H9 (cell line): ENCODE measurements around the gene CRYAB. TPM values are rescaled to one million over a fixed set of nuclear protein-coding genes. Genes with fewer than 3 reads are reported as not detected.

Experiments
- DNase-seq: peaks from one replicate; pipeline ENCODE4 v3.0.0-alpha.2; 2017
- H2AFZ ChIP-seq: one replicate; pipeline ENCODE4 v1.6.1; 2013; ENCODE audit warnings: mild to moderate bottlenecking, low read length, control low read depth, moderate library complexity
- H2AK5ac ChIP-seq: 2 replicates; pipeline ENCODE4 v1.6.1; 2013; ENCODE audit warnings: low read length, control low read depth, mixed read lengths; ENCODE audit not compliant: insufficient read length
- H2BK120ac ChIP-seq: one replicate; pipeline ENCODE4 v1.6.1; 2013; ENCODE audit warnings: low read depth, mild to moderate bottlenecking, low read length, control low read depth, inconsistent platforms; ENCODE audit not compliant: poor library complexity, severe bottlenecking
- H2BK12ac ChIP-seq: 2 replicates; pipeline ENCODE4 v1.6.1; 2013; ENCODE audit warnings: low read length, control low read depth, mixed read lengths, low read depth; ENCODE audit not compliant: insufficient read length
- H2BK15ac ChIP-seq: 2 replicates; pipeline ENCODE4 v1.6.1; 2013; ENCODE audit warnings: low read depth, low read length, control low read depth
- H2BK20ac ChIP-seq: one replicate; pipeline ENCODE4 v1.6.1; 2013; ENCODE audit warnings: low read depth, mild to moderate bottlenecking, low read length, control low read depth, inconsistent platforms; ENCODE audit not compliant: poor library complexity, severe bottlenecking
- H2BK5ac ChIP-seq: 2 replicates; pipeline ENCODE4 v1.6.1; 2013; ENCODE audit warnings: low read length, control low read depth, mixed read lengths; ENCODE audit not compliant: insufficient read length
- H3K14ac ChIP-seq: 2 replicates; pipeline ENCODE4 v1.6.1; 2013; ENCODE audit warnings: low read length, control low read depth; ENCODE audit not compliant: insufficient read depth
- H3K18ac ChIP-seq: 2 replicates; pipeline ENCODE4 v1.6.1; 2013; ENCODE audit warnings: low read depth, mild to moderate bottlenecking, mixed read lengths, low read length, control low read depth; ENCODE audit not compliant: insufficient read length
- H3K23ac ChIP-seq: 2 replicates; pipeline ENCODE4 v1.6.1; 2013; ENCODE audit warnings: low read length, control low read depth, mixed read lengths, low read depth; ENCODE audit not compliant: insufficient read length
- H3K23me2 ChIP-seq: 2 replicates; pipeline ENCODE4 v1.6.1; 2013; ENCODE audit warnings: low read depth, mild to moderate bottlenecking, mixed read lengths, low read length, control low read depth; ENCODE audit not compliant: insufficient read length, poor library complexity, severe bottlenecking
- H3K27ac ChIP-seq: 2 replicates; pipeline ENCODE4 v1.5.1; 2013; ENCODE audit warnings: low read length, control low read depth, mixed read lengths, low read depth; ENCODE audit not compliant: insufficient read length
- H3K27me3 ChIP-seq: 2 replicates; pipeline ENCODE4 v1.6.1; 2013; ENCODE audit warnings: low read length, control low read depth, inconsistent platforms; ENCODE audit not compliant: insufficient read depth
- H3K4ac ChIP-seq: 2 replicates; pipeline ENCODE4 v1.6.1; 2013; ENCODE audit warnings: low read depth, mild to moderate bottlenecking, control low read depth, inconsistent platforms, low read length, moderate library complexity
- H3K4me1 ChIP-seq: 2 replicates; pipeline ENCODE4 v1.6.1; 2013; ENCODE audit warnings: low read length, control low read depth, inconsistent platforms; ENCODE audit not compliant: insufficient read depth
- H3K4me2 ChIP-seq: 2 replicates; pipeline ENCODE4 v1.6.1; 2013; ENCODE audit warnings: low read length, control low read depth, mixed read lengths; ENCODE audit not compliant: insufficient read length, insufficient read depth
- H3K56ac ChIP-seq: 2 replicates; pipeline ENCODE4 v1.6.1; 2013; ENCODE audit warnings: low read depth, mild to moderate bottlenecking, mixed read lengths, low read length, control low read depth; ENCODE audit not compliant: insufficient read length
- H3K79me1 ChIP-seq: 2 replicates; pipeline ENCODE4 v1.6.1; 2013; ENCODE audit warnings: low read depth, mild to moderate bottlenecking, moderate library complexity, low read length, control low read depth, inconsistent platforms; ENCODE audit not compliant: insufficient read depth, poor library complexity, severe bottlenecking
- H3K79me2 ChIP-seq: 2 replicates; pipeline ENCODE4 v1.6.1; 2013; ENCODE audit warnings: low read length, control low read depth, inconsistent platforms; ENCODE audit not compliant: insufficient read depth
- H3K9ac ChIP-seq: 2 replicates; pipeline ENCODE4 v1.6.1; 2013; ENCODE audit warnings: low read length, control low read depth, mixed read lengths; ENCODE audit not compliant: insufficient read length; ENCODE audit errors: extremely low read depth
- H3K9me3 ChIP-seq: one replicate; pipeline ENCODE4 v1.6.1; 2013; ENCODE audit warnings: low read depth, low read length, inconsistent platforms; ENCODE audit not compliant: control insufficient read depth
- H3T11ph ChIP-seq: one replicate; pipeline ENCODE4 v1.6.1; 2013; ENCODE audit warnings: mild to moderate bottlenecking, low read length, control low read depth, inconsistent platforms
- H4K20me1 ChIP-seq: one replicate; pipeline ENCODE4 v1.6.1; 2013; ENCODE audit not compliant: control insufficient read depth, insufficient read length, insufficient read depth
- H4K5ac ChIP-seq: 2 replicates; pipeline ENCODE4 v1.6.1; 2013; ENCODE audit warnings: low read depth, mild to moderate bottlenecking, mixed read lengths, low read length, control low read depth; ENCODE audit not compliant: insufficient read length
- H4K8ac ChIP-seq: replicated peaks from 2 replicates; pipeline ENCODE4 v1.6.1; 2013; ENCODE audit warnings: low read length, control low read depth, mixed read lengths, low read depth; ENCODE audit not compliant: insufficient read length
- H4K91ac ChIP-seq: 2 replicates; pipeline ENCODE4 v1.6.1; 2013; ENCODE audit warnings: low read depth, mild to moderate bottlenecking, moderate library complexity, mixed read lengths, low read length, control low read depth; ENCODE audit not compliant: insufficient read length
- H3K27ac Mint-ChIP-seq, 3 experiments: 2 replicates in 2 of 3; 3 replicates in 1 of 3; pipeline ENCODE4 v1.8.0; 2020 to 2021; ENCODE audit warnings: mixed read lengths in 3 of 3, mild to moderate bottlenecking in 1 of 3, moderate library complexity in 1 of 3
- H3K27me3 Mint-ChIP-seq: 2 replicates; pipeline ENCODE4 v1.8.0; 2021; ENCODE audit warnings: low read depth, mild to moderate bottlenecking, moderate library complexity, mixed read lengths
- H3K36me3 Mint-ChIP-seq, 3 experiments: 2 replicates in 2 of 3; 3 replicates in 1 of 3; pipeline ENCODE4 v1.8.0; 2020 to 2021; ENCODE audit warnings: low read depth in 3 of 3, mixed read lengths in 3 of 3; ENCODE audit not compliant: insufficient read depth in 1 of 3
- H3K4me1 Mint-ChIP-seq, 2 experiments: 2 replicates each; pipeline ENCODE4 v1.8.0; 2020; ENCODE audit warnings: mixed read lengths in 2 of 2
- H3K4me3 Mint-ChIP-seq, 2 experiments: 2 replicates in 1 of 2; 3 replicates in 1 of 2; pipeline ENCODE4 v1.8.0; 2020 to 2021; ENCODE audit warnings: mild to moderate bottlenecking in 2 of 2, mixed read lengths in 2 of 2, moderate library complexity in 1 of 2
- H3K9me3 Mint-ChIP-seq, 2 experiments: 2 replicates in 1 of 2; 3 replicates in 1 of 2; pipeline ENCODE4 v1.8.0; 2020; ENCODE audit warnings: mild to moderate bottlenecking in 2 of 2, mixed read lengths in 2 of 2, moderate library complexity in 1 of 2
- CTCF ChIP-seq: fragments of 200-600 bp; sonication (generic); conservative IDR thresholded peaks from 3 replicates; pipeline ENCODE4 v1.8.0; 2021; ENCODE audit warnings: antibody characterized with exemption, mild to moderate bottlenecking
- WGBS: extraction: QIAGEN DNeasy Blood & Tissue Kit; methylation state at CpG from one replicate; pipeline ENCODE4 v1.1.7; 2013; ENCODE audit warnings: missing lambda C conversion rate, low lambda C conversion rate, mixed read lengths; ENCODE audit not compliant: insufficient read length; ENCODE audit errors: extremely low coverage; 5-methylcytosine and 5-hydroxymethylcytosine counted together
- total RNA-seq: library from RNA; stranded (reverse); gene quantifications from 2 replicates; pipeline ENCODE4 v1.2.1, GENCODE V29; 2021

The CRYAB gene
- total RNA-seq, 1 experiment from 2014 or later = not detected

- no peak overlapping the region for H3K56ac ChIP-seq
- H4K5ac ChIP-seq = no peak overlapping the region
- H3K9ac ChIP-seq = no peak overlapping the region
- Mint-ChIP-seq H3K9me3 (no peaks in the 10 kb centered on the region), H3K4me1 (peaks cover 37 to 40% of the 10 kb centered on the region in 2 experiments), H3K27ac (no peak overlapping the region), H3K4me3 (no peak overlapping the region), H3K36me3 (no peaks in the 10 kb centered on the region), H3K27me3 (no peaks in the 10 kb centered on the region)
- H3K79me2 ChIP-seq = no peaks in the 10 kb centered on the region
- no peaks in the 10 kb centered on the region for H3K79me1 ChIP-seq
- H3K23ac ChIP-seq = no peak overlapping the region
- no peak overlapping the region for H2AFZ ChIP-seq
- no peak overlapping the region for H3K18ac ChIP-seq
- no peak overlapping the region for H2AK5ac ChIP-seq
- no peak overlapping the region for H4K91ac ChIP-seq
- no CpG with 5 or more reads among the region's 2 CpGs for WGBS
- no peak overlapping the region for H3K4ac ChIP-seq
- no peaks in the 10 kb centered on the region for H3K9me3 ChIP-seq
- H2BK120ac ChIP-seq = no peak overlapping the region
- H3K4me1 ChIP-seq = no peaks in the 10 kb centered on the region
- H4K20me1 ChIP-seq = no peaks in the 10 kb centered on the region
- H3T11ph ChIP-seq = no peak overlapping the region
- no peak overlapping the region for H3K14ac ChIP-seq
- no peak overlapping the region for H2BK5ac ChIP-seq
- no peak for DNase-seq
- H3K27ac ChIP-seq = no peak overlapping the region
- no peak overlapping the region for H3K4me2 ChIP-seq
- no peak overlapping the region for H4K8ac ChIP-seq
- no peaks in the 10 kb centered on the region for H3K27me3 ChIP-seq
- H2BK20ac ChIP-seq = no peak overlapping the region
- no peaks in the 10 kb centered on the region for H3K23me2 ChIP-seq
- no peak overlapping the region for H2BK12ac ChIP-seq
- no peak for TF ChIP-seq CTCF
- no peak overlapping the region for H2BK15ac ChIP-seq
Observed at GRCh38 chr11:111920908-111921307, 9.3 kb upstream of the CRYAB start.
